ENCODE results near the gene JOSD2.

JOSD2 gene

DNA sequence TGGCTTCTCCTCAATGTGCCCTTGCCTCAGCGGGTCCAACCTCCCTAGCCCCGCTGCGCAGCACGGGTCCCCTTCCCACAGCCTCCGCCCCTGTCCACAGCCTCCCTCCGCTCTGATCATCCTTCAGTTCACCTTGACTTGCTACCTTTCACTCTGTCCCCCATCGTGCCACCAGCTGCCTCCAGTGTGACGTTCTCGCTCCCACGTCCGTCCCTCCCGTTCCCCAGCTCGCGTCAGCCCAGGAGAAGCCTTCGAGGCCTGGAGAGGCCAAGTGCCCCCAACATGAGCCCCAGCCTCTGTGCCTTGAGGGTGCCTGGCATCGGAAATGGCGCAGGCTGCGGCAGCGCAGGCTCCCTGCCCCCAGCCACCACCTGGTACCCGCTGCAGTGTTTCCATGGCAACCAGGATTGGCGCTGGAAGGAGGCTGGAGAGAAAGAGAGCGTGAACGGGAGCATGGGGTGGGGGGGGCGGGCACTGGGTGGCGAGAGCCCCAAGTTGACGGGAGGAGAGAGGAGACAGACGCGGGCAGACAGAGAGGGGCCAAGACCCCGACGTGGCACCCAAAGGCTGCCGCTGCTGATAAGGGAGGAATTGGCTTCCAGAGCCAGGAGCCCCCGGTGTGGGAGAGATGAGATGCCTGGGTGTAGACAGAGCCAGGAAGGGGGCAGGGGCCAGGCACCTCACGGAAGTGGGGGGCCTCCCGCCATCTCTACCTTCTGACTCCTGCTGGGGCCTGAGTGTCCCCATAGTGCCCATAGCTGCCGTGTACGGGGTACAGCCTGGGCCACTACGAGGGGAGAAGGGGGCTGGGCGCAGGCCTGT is 3.6 kb upstream of the JOSD2 start:
- DNase-seq (ENCODE audit: insufficient read length, low spot score), result no peak
- FAIRE-seq, result no peak
- TF ChIP-seq, protein P1, sequence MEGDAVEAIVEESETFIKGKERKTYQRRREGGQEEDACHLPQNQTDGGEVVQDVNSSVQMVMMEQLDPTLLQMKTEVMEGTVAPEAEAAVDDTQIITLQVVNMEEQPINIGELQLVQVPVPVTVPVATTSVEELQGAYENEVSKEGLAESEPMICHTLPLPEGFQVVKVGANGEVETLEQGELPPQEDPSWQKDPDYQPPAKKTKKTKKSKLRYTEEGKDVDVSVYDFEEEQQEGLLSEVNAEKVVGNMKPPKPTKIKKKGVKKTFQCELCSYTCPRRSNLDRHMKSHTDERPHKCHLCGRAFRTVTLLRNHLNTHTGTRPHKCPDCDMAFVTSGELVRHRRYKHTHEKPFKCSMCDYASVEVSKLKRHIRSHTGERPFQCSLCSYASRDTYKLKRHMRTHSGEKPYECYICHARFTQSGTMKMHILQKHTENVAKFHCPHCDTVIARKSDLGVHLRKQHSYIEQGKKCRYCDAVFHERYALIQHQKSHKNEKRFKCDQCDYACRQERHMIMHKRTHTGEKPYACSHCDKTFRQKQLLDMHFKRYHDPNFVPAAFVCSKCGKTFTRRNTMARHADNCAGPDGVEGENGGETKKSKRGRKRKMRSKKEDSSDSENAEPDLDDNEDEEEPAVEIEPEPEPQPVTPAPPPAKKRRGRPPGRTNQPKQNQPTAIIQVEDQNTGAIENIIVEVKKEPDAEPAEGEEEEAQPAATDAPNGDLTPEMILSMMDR (IDR thresholded peaks at IDR 0.05; ENCODE audit: insufficient read depth, missing control alignments), result no peak

DNA sequence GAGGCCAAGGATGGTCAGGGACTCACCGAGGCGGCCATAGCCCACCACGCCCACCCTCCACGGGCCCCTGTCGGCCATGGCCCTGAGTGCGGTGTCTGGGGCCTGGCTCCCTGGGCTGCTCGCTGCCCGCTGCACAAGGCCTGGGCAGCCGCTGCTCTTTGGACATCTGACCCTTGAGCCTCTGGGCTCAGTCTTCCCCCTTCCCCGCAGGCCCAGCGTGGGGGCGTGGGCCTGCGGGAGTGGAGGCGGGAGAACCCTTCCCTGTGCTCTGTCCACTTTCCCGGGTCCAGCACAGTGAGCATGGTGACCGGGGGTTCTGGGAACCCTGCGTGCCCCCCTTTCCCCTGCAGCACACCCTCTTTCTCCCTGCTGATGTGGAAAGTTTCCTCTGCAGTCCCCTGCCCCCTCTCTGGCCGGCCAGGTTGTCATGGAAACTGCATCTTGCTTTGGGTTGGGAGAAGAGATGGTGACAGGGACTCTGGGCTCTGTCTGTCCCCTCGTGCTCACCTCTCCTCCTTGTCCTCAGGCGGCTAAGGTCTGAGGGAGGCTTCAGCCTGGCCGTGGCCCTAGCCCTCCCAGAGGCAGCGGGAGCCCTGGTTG is 2.9 kb upstream of the JOSD2 start, which contains the start of gene ASPDH:
Gene ASPDH (minus strand): TSS at position 168 of the 600 bp plus-strand sequence. CDS start 90 bp downstream, at position 78.
- no peak for FAIRE-seq
- DNase-seq (ENCODE audit: insufficient read length, low spot score), result no peak
- TF ChIP-seq, protein P1 (IDR thresholded peaks at IDR 0.05; ENCODE audit: insufficient read depth, missing control alignments), result no peak

DNA sequence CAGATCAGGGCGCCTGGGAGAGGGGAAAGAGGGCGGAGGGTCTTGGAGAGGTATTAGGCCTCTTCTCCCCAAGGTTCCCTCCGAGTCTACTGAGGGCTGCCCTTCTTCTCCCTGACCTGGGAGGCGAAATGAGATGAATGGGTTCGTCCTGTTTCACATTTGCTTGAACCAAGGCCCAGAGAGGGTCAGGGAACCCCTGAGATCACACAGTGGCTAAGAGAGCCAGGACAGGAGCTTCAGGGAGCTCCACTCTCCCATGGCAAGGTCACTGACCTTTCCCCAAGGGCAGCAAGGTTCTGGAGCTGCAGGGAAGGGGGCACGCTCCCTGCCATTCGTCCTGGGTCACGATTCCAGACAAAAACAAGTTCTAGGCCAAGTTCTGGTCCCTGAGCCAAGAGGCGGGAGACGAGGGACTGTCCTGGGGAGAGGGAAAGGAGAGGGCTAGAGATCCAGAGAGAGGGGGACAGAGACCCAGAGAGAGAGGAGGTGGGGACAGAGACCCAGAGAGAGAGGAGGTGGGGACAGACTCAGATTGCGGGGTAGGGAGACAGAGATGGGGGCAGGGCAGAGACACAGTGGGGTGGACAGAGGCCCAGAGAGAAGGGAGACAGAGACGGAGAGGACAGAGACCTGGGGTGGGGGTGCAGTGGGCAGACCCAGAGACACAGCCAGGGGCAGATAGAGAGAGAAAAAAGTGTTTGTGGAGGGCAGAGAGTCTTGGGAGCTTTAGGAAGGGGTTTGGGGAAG is 2.2 kb upstream of the JOSD2 start:
- DNase-seq (ENCODE audit: insufficient read length, low spot score) (no peak), FAIRE-seq (no peak)
- TF ChIP-seq, protein P1 (IDR thresholded peaks at IDR 0.05; ENCODE audit: insufficient read depth, missing control alignments), result no peak

DNA sequence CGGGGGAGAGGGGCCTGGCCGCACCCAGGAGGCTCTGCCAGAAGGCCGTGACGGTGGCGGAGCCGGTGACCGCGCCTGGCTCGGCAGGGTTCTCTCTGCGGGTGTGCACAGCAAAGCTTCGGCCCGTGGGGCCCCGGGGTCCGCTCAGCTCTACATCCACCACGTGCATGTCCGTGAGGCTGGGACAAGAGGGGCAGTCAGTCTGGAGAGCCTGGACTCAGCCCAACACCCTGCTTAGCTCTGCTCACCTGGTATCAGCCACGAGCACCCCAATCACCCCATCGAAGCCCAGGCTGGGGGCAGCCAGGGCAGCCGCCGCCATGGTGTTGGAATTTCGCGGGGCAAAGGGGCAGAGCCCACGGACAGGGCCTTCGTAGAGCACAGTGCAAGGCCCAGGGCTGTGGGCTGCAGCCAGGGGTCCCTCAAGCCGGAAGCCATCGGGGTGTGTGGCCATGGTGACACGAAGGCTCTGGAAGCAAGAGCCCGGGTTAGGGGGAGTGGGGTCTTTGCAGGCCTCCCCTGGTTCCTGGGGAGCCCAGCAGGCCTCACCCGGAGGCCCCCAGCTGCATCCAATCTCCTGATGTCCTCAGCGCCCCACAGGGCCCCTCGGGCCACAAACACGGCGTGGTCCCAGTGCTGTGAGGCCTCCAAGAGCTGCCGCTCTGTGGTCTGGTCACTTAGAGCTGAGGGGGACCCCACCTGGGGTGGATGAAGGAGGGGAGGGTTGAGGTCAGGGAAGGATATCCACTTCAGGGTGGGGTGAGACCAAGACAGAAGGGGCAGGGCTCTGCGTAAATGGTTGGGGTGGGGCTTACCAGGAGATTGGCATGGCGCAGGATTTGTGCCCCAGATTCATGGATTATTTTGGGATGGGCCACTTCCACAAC is 1.4 kb upstream of the JOSD2 start:
- FAIRE-seq (no peak), DNase-seq (ENCODE audit: insufficient read length, low spot score) (no peak)
- TF ChIP-seq, protein P1 (IDR thresholded peaks at IDR 0.05; ENCODE audit: insufficient read depth, missing control alignments), result no peak

DNA sequence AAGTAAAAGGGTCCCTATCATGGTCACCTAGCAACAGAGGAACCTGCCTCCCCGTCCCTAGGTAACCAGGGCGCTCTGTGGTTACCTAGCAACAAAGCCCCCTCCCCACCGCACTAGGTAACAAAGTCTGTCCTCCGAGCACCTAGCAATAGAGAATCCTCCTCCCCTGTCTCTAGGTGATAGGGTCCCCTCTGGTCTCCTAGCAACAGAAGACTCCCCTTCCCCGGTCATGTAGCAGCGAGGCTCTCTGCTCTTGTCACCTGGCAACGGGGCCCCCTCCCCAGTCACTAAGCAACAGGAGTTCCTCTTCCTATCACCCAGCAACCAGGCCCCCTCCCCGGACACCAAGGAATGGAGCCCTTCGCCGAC is 307 bp downstream of the JOSD2 start:
- TF ChIP-seq, protein P1 (IDR thresholded peaks at IDR 0.05; ENCODE audit: insufficient read depth, missing control alignments), result no peak
- peak; percentile 58 for DNase-seq (ENCODE audit: insufficient read length, low spot score)
- FAIRE-seq, result no peak

DNA sequence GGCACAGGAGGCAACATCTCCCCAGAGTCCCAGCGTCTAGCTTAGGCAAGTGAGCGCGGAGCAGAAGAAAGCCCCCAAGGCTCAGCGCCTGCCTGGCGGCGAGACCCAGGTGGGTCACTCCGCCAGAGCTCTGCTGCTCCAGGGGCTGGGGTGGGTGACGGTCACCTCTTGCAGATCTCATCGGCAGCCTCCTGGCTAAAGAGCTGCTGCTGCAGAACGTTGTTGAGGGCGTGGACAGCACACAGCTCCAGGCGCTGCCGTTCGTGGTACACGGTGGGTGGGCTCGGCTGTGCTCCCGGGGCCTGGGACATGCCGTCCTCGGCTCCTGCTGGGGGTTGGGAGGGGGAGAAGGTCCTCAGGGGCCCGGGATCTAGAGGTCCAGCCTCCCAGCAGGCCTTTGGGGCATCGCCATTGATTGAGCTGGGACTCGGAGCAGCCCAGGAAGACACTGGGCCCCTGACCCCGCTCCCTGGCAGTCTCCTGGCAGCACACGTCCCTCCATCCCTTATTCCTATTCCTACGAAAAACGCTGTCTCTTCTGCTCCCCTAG is 795 bp downstream of the JOSD2 start:
- no peak for DNase-seq (ENCODE audit: insufficient read length, low spot score)
- TF ChIP-seq, protein P1 (IDR thresholded peaks at IDR 0.05; ENCODE audit: insufficient read depth, missing control alignments), result no peak
- no peak for FAIRE-seq

Measured in D721Med (cell line).